Liver (tissue), 9 donors: ENCODE data around the gene GABRA5. TPM values are rescaled to one million over a fixed set of nuclear protein-coding genes. Genes with fewer than 3 reads are reported as not detected.

Source experiments
- DNase-seq: peaks from one replicate; pipeline ENCODE4 v3.0.0-alpha.2; 2017; ENCODE audit warnings: low spot score
- H3K27ac ChIP-seq, 2 donors: one replicate each; pipeline ENCODE4 v1.7.0; 2013; ENCODE audit warnings: inconsistent platforms in 2 of 2, low read length in 2 of 2, control low read depth in 1 of 2, low read depth in 1 of 2, mild to moderate bottlenecking in 1 of 2
- H3K27me3 ChIP-seq, 4 donors: one replicate each; pipeline versions ENCODE4 v1.6.1 to v1.7.0; 2013; ENCODE audit warnings: low read length in 3 of 4, inconsistent platforms in 1 of 4, mild to moderate bottlenecking in 1 of 4, moderate library complexity in 1 of 4; ENCODE audit not compliant: control insufficient read depth in 4 of 4, insufficient read depth in 4 of 4
- H3K36me3 ChIP-seq, 4 donors: one replicate each; pipeline versions ENCODE4 v1.6.1 to v1.7.0; 2013; ENCODE audit warnings: low read length in 3 of 4, mild to moderate bottlenecking in 3 of 4, low read depth in 1 of 4, moderate library complexity in 1 of 4; ENCODE audit not compliant: control insufficient read depth in 4 of 4, insufficient read depth in 3 of 4
- H3K4me1 ChIP-seq, 4 donors: one replicate each; pipeline versions ENCODE4 v1.6.1 to v1.7.0; 2013; ENCODE audit warnings: low read length in 3 of 4, mild to moderate bottlenecking in 3 of 4, moderate library complexity in 1 of 4; ENCODE audit not compliant: control insufficient read depth in 4 of 4, insufficient read depth in 4 of 4
- H3K4me3 ChIP-seq, 3 donors: one replicate each; pipeline versions ENCODE4 v1.6.1 to v1.7.0; 2013; ENCODE audit warnings: low read length in 3 of 3, control low read depth in 1 of 3, low read depth in 1 of 3, mild to moderate bottlenecking in 1 of 3
- H3K9ac ChIP-seq, 2 donors: one replicate each; pipeline ENCODE4 v1.7.0; 2013; ENCODE audit warnings: low read length in 2 of 2, mild to moderate bottlenecking in 2 of 2, moderate library complexity in 2 of 2, control low read depth in 1 of 2, low read depth in 1 of 2
- H3K9me3 ChIP-seq, 4 donors: one replicate each; pipeline versions ENCODE4 v1.6.1 to v1.7.0; 2013; ENCODE audit warnings: low read length in 3 of 4; ENCODE audit not compliant: control insufficient read depth in 4 of 4
- CTCF ChIP-seq: fragments of 150-350 bp; IDR thresholded peaks from 2 replicates; pipeline ENCODE4 v1.5.1; 2017; ENCODE audit warnings: improper control_type of control experiment, low read depth, low read length; ENCODE audit not compliant: missing input control
- EGR1 ChIP-seq, 2 donors: IDR thresholded peaks; 2 replicates each; pipeline ENCODE4 v1.6.1; 2016 to 2018; ENCODE audit warnings: antibody characterized with exemption in 2 of 2, low read depth in 2 of 2
- FOXA1 ChIP-seq: IDR thresholded peaks from 2 replicates; pipeline ENCODE4 v1.6.1; 2016; ENCODE audit warnings: antibody characterized with exemption
- FOXA2 ChIP-seq: IDR thresholded peaks from 2 replicates; pipeline ENCODE4 v1.6.1; 2016; ENCODE audit warnings: antibody characterized with exemption
- GABPA ChIP-seq, 2 donors: IDR thresholded peaks in 1 of 2; conservative IDR thresholded peaks in 1 of 2; 2 replicates each; pipeline ENCODE4 v1.6.1; 2016; ENCODE audit warnings: antibody characterized with exemption in 2 of 2, mild to moderate bottlenecking in 1 of 2, moderate library complexity in 1 of 2
- HNF4A ChIP-seq, 2 donors: conservative IDR thresholded peaks; 2 replicates each; pipeline ENCODE4 v1.6.1; 2016; ENCODE audit warnings: antibody characterized with exemption in 2 of 2, mild to moderate bottlenecking in 2 of 2
- HNF4G ChIP-seq: IDR thresholded peaks from 2 replicates; pipeline ENCODE4 v1.6.1; 2016; ENCODE audit warnings: antibody characterized with exemption
- JUND ChIP-seq, 2 donors: IDR thresholded peaks; 2 replicates each; pipeline ENCODE4 v1.6.1; 2016; ENCODE audit warnings: antibody characterized with exemption in 2 of 2
- NR2F2 ChIP-seq: IDR thresholded peaks from 2 replicates; pipeline ENCODE4 v1.6.1; 2016; ENCODE audit warnings: antibody characterized with exemption
- RAD21 ChIP-seq, 2 donors: IDR thresholded peaks; 2 replicates each; pipeline ENCODE4 v1.6.1; 2016; ENCODE audit warnings: antibody characterized with exemption in 2 of 2, mild to moderate bottlenecking in 2 of 2
- RXRA ChIP-seq, 2 donors: IDR thresholded peaks; 2 replicates each; pipeline ENCODE4 v1.6.1; 2017 to 2018; ENCODE audit warnings: antibody characterized with exemption in 2 of 2, mild to moderate bottlenecking in 1 of 2
- SP1 ChIP-seq: IDR thresholded peaks from 2 replicates; pipeline ENCODE4 v1.6.1; 2018; ENCODE audit warnings: antibody characterized with exemption, mild to moderate bottlenecking
- TAF1 ChIP-seq: conservative IDR thresholded peaks from 2 replicates; pipeline ENCODE4 v1.6.1; 2016; ENCODE audit warnings: antibody characterized with exemption, mild to moderate bottlenecking
- YY1 ChIP-seq: IDR thresholded peaks from 2 replicates; pipeline ENCODE4 v1.6.1; 2016; ENCODE audit warnings: antibody characterized with exemption, mild to moderate bottlenecking
- ZBTB33 ChIP-seq: IDR thresholded peaks from 2 replicates; pipeline ENCODE4 v1.6.1; 2016; ENCODE audit warnings: antibody characterized with exemption
- WGBS: extraction: QIAGEN DNeasy Blood & Tissue Kit; methylation state at CpG from one replicate; pipeline ENCODE4 v1.1.7; 2013; 5-methylcytosine and 5-hydroxymethylcytosine counted together
- polyA plus RNA-seq, 2 donors: library from polyadenylated mRNA; stranded (reverse) in 1 of 2; unstranded in 1 of 2; fragments of 200-250 nt in 1 of 2; fragments of >200 nt in 1 of 2; fragmentation: Nextera tagmentation in 1 of 2; extraction: Ambion mirVana in 1 of 2; gene quantifications; one replicate each; pipeline versions ENCODE4 v1.2.1 to v1.2.3, GENCODE V29; 2013 to 2015
- total RNA-seq, 2 donors: library from RNA; depleted of rRNA; stranded (reverse); fragments of >200 nt; gene quantifications; one replicate each; pipeline ENCODE4 v1.2.3, GENCODE V29; 2014
- TF ChIP-seq, protein P1 (sequence below): IDR thresholded peaks from 2 replicates; pipeline ENCODE4 v1.6.1; 2016; ENCODE audit warnings: antibody characterized with exemption
- TF ChIP-seq, protein P2 (sequence below): IDR thresholded peaks from 2 replicates; pipeline ENCODE4 v1.6.1; 2016; ENCODE audit warnings: antibody characterized with exemption, mild to moderate bottlenecking
- TF ChIP-seq, protein P3 (sequence below): IDR thresholded peaks from 2 replicates; pipeline ENCODE4 v1.6.1; 2016; ENCODE audit warnings: antibody characterized with exemption
- donor health status: healthy.
- donor health status: healthy.
- donor health status: healthy.
- donor health status: healthy.
- donor health status: healthy.

The GABRA5 gene
- total and polyA plus RNA-seq, 4 donors, result not detected

GRCh38 chr15:26877831-26878230 is 11.0 kb downstream of the GABRA5 start:
- no peak for TF ChIP-seq EGR1 (IDR thresholded peaks at IDR 0.05; ENCODE audit: low read depth in 2 of 2)
- TF ChIP-seq, protein P1, sequence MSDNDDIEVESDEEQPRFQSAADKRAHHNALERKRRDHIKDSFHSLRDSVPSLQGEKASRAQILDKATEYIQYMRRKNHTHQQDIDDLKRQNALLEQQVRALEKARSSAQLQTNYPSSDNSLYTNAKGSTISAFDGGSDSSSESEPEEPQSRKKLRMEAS, result no peak
- no peak for TF ChIP-seq ZBTB33
- no peak for TF ChIP-seq NR2F2
- TF ChIP-seq FOXA1, result no peak
- TF ChIP-seq CTCF, result no peak
- no peak for TF ChIP-seq GABPA (IDR thresholded peaks at IDR 0.05 in 1 of 2, conservative IDR thresholded peaks at IDR 0.05 in 1 of 2)
- no peak for TF ChIP-seq HNF4A (conservative IDR thresholded peaks at IDR 0.05)
- TF ChIP-seq FOXA2, result no peak
- no peak for TF ChIP-seq HNF4G
- no peak for TF ChIP-seq YY1
- TF ChIP-seq RXRA (IDR thresholded peaks at IDR 0.05), result no peak
- TF ChIP-seq RAD21 (IDR thresholded peaks at IDR 0.05), result no peak
- TF ChIP-seq, protein P2, sequence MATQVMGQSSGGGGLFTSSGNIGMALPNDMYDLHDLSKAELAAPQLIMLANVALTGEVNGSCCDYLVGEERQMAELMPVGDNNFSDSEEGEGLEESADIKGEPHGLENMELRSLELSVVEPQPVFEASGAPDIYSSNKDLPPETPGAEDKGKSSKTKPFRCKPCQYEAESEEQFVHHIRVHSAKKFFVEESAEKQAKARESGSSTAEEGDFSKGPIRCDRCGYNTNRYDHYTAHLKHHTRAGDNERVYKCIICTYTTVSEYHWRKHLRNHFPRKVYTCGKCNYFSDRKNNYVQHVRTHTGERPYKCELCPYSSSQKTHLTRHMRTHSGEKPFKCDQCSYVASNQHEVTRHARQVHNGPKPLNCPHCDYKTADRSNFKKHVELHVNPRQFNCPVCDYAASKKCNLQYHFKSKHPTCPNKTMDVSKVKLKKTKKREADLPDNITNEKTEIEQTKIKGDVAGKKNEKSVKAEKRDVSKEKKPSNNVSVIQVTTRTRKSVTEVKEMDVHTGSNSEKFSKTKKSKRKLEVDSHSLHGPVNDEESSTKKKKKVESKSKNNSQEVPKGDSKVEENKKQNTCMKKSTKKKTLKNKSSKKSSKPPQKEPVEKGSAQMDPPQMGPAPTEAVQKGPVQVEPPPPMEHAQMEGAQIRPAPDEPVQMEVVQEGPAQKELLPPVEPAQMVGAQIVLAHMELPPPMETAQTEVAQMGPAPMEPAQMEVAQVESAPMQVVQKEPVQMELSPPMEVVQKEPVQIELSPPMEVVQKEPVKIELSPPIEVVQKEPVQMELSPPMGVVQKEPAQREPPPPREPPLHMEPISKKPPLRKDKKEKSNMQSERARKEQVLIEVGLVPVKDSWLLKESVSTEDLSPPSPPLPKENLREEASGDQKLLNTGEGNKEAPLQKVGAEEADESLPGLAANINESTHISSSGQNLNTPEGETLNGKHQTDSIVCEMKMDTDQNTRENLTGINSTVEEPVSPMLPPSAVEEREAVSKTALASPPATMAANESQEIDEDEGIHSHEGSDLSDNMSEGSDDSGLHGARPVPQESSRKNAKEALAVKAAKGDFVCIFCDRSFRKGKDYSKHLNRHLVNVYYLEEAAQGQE, result no peak
- TF ChIP-seq, protein P3, sequence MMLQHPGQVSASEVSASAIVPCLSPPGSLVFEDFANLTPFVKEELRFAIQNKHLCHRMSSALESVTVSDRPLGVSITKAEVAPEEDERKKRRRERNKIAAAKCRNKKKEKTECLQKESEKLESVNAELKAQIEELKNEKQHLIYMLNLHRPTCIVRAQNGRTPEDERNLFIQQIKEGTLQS, result no peak
- no peak for TF ChIP-seq JUND (IDR thresholded peaks at IDR 0.05)
- no peak for TF ChIP-seq TAF1
- no peak for TF ChIP-seq SP1
- Histone ChIP-seq H3K9me3 (no peaks in the 10 kb centered on the region), H3K36me3 (no peaks in the 10 kb centered on the region), H3K4me3 (no peak overlapping the region), H3K9ac (no peak overlapping the region), H3K27me3 (peaks cover 0 to 7% (median 1%) of the 10 kb centered on the region in 4 donors), H3K4me1 (no peaks in the 10 kb centered on the region), H3K27ac (no peak overlapping the region)
- 78% methylated on average over 10 of the region's 10 CpGs for WGBS
- DNase-seq, result no peak
